Loucy (cell line): ENCODE results near the gene ARL5A.

Experiments used
- CTCF ChIP-seq: fragments of 200-600 bp; sonication (generic); conservative IDR thresholded peaks from 2 replicates; pipeline ENCODE4 v1.5.1; 2014; ENCODE audit warnings: mild to moderate bottlenecking, antibody characterized with exemption, low read length
- EZH2phosphoT487 ChIP-seq: fragments of 200-600 bp; IDR thresholded peaks from 2 replicates; pipeline ENCODE4 v1.6.1; 2018; ENCODE audit warnings: antibody characterized with exemption, mild to moderate bottlenecking, moderate library complexity, borderline replicate concordance

GRCh38 chr2:151861174-151861573 is 33.0 kb upstream of the ARL5A start:
- no peak for TF ChIP-seq EZH2phosphoT487
- TF ChIP-seq CTCF, result no peak
